COLO668 (cell line): ENCODE data around the gene AGFG1.
"Not testable (repeated sequence)": the region's sequence is repeated elsewhere in the genome, so short reads cannot be mapped to it uniquely, and the experiment has no call there.

Experiments
- DNase-seq: peaks from one replicate; lab custom pipeline; 2025; ENCODE audit not compliant: unreplicated experiment; lab: John Stamatoyannopoulos, UW

AGFG1 gene

DNA sequence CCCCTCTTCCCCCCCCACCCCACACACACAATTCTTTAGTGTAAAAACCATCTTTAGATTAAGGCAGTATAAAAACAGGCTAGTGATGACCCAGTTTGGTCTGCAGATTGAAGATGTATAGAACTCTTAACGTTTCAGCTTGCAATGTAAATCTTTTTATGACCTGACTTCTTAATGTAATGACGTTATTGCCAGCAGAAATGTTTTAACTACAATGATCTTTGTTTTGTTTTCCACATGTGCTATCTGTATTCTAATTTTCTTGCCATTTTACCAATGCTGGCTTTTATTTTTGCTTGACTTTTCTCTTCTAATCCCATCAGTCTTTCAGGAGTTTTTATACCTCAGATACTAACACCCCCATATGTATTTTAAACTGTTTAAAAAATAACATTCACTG, 25.2 kb downstream of the AGFG1 start:
- DNase-seq: no peak

DNA sequence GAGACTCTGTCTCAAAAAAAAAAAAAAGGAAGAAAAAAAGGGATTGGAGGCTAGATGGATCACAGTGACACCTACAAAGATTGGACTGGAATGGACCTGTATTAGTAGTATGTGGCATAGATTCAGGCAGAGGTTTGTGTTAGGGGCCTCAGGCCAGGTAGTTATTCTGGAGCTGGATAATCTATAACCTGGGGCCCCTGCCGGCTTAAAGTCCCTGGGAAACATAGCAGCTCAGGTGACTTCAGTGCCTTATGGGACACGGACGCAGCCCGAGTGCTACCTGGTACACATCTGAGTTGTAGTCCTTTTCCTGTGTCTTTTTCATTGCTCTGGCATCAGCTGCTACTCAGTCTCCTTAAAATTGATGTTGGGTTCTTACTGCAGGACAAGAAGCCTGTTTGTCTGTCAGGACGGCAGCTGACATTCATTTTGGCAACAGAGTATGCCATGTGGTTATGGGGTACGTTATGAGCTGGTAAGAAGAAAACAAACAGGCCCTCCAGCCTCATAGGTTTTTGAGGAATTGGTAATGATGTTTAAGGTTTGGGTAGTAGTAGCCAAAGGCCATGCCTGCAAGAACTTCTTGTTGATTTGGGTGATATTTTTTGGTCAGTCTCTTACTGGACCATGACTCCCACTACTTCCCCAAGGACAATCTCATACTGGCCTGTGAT, 27.8 kb downstream of the AGFG1 start:
- DNase-seq: no peak

DNA sequence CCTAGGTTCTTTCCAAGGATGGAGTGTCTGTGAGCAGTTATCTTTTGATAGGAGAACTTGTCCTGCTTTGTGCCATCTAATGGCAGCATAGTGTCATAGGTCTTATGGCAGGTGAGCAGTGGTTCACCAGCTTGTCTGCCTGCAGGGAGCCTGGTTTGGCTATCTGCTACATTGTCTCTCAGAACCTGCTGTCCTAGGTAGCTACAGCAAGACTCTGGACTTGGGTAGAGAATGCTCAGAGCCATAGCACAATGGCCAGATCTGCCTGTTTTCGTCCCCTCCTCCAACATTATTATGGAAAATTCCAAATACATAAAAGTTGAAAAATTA, 28.3 kb downstream of the AGFG1 start:
- no peak for DNase-seq

DNA sequence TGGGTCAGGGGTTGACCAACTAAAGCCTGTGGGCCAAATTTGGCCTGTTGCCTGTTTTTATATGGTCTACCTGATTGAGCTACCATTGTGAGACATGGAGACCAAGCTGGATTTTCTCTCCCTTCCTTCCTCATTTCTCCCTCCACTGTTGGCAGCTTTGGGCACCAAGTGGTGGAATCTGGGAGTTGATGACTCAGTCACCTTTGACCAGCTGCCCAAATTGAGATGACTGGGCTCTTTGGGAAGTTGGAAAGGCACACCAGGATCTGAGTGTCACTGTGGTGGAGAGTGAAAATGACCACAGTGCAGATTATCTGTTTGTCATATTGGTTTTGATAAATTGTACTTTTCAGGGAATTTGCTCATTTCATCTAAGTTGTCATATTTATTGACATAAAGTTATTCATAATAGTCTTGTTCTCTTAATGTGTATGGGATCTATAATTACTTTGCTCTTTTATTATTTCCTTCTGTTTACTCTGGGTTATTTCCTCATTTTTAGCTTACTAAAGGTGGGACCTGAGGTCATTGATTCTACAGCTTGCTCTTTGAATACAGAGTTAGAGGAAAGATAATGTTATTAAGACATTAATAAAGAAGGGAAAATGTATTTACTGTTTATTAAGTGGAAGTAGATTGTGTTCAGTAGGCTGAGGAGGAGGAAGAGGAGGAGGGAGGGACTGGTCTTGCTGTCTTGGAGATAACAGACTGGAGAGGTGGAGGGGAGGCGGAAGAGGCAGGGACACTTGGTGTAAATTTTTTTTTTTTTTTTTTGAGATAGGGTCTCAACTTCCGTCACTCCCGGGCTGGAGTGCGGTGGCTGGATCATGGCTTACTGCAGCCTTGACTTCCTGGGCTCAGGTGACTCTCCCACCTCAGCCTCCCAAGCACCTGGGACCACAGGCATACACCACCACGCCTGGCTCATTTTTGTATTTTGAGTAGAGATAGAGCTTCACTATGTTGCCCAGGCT, 31.8 kb downstream of the AGFG1 start:
- DNase-seq: no peak

DNA sequence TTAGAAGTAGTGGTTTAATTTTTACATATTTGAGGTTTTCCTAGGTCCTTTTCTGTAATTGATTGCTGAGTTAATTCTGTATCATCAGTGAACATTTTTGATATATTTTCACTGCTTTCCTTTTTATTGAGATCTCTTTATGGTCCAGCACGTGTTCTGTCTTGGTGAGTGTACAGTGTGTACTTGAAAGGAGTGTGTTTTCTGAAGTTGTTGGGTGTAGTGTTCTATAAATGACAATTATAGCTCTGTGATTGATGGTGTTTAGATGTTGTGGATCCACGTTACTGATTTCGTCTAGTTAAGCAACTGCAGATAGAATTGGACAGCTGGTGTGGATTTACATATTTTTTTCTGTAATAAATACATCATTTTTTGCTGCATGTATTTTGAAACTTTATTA, 32.7 kb downstream of the AGFG1 start:
- DNase-seq: no peak

DNA sequence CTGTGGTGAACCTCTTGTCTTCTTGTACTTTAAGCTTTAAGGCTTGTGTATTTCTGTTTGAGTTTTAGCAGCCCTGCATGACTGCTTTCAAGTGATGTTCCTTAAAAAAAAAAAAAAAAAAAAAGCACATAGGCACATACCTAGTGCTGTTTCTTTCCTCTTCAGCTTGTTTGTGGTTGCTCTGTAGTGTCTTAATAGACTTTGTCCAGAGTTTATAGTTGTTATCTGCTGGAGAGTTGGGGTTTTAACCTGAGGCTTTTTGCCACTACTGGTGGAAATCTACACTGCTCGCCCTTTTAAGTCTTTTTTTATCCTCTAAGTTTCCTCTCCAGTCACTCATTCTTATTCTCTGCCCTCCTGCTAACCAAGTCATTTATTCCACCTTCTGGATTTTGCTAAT, 34.5 kb downstream of the AGFG1 start:
- DNase-seq: no peak

DNA sequence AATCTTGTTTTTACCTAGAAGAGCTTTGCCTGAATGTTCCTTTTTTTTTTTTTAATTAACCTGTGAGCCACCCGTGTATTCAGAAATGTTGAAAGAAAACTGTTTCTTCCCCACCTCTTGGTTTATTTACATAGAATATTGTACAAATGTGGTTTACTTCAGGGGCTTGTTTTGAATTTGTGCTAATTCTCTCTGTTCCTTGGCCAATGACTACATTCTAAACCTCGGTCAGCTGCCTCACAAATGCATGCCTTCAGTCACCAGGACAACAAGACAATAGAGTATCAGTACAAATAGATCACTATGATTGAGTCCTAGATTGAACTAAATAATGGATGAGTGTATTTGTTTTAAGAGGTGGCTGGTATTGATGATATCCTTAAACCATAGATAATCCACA, 36.0 kb downstream of the AGFG1 start:
- DNase-seq: no peak

DNA sequence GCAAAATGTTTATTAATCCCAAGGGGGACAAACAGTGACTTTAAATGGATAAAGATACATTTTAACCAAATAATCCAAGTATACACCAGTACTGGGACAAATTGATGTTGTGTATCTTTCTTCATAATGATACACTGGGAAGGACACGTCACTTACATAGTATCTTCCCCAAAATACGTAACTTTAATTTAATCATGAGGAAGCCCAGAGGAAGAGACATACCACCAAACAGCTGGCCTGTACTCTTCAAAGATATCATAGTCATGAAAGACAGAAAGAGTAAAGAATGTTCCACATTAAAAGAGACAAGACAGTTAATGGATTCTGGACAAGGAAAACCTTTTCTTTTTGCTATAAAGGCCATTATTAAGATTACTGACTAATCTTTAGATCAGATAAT, 37.1 kb downstream of the AGFG1 start:
- DNase-seq: no peak

DNA sequence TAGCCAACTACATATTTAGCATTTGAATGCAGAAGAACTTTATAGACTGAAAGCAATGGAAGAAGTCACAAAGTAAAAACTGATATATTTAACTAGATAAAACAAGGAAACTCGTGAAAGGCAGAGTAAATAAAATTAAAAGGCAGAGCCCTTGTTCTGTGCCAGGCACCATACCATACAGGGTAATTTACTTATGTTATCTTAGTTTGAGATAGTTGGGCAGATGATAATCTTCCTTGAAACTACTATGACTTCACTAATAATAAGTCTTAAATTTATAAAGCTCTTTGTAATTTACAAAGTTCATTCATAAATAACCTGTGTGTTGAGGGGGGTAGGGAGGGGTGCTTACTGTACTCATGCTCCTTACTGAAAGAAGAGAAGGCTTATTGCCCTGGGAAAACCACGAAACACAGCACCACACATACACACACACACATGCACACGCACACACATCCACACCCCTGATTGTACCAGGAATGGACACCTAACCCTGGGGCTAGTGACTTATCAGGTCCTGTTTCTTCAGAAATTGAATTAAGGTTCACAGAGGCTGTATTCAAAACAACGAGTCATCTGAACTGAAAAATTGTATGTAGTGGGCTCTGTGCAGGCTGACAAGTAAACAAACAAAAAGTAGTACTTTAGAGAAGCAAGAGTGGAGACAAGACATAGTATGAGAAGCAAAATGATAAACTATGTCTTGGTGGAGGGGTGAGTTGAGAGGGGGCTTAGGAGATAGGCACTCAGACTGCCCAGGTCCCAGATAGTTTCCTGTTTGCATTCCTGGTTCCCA, 38.1 kb downstream of the AGFG1 start:
- peak; percentile 15 for DNase-seq

DNA sequence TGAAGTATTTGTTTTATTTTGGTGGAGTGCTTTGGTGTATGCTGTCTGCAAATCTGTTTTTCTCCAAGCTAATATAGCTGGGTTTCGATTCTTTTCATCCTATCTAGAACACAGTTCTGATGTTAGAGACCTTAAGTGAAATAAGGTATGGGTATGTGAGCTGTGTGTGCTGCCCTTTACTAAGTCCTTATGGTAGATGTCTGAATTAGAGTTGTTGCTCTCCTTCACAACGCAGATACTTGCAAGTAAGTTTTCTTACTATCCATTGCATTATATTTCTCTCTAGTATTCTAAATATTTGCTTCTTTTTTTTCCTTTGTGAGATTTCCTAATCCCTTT, 38.6 kb downstream of the AGFG1 start:
- DNase-seq: no peak

DNA sequence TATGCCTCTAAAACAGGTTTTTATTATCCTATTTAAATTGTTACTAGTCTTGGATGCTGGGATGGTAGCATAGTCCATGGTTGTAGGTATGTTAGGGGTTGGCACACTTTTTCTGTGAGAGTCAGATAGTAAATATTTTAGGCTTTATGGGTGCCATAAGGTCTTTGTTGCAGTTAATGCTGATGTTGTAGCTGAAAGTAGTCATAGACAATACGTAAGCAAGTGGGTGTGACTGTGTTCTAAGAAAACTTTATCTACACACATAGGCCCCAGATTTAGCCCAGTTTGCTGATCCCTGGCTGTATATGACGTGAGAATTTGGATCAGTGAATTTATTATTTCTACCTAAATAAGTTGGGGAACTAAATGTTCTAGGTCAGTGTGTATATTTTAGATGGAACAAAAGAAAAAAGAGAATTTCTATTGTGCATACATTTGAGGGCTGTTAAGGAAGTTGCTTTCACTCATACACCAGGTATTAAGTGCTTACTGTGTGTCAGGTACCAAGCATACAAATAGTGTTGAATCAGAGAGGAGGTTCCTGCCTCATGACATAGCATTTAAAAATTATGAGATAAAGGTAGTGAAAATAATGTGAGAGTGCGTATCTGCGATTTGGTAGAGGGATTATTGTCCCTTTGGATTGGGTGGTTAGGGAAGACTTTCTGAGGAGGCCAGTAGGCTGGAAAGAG, 39.4 kb downstream of the AGFG1 start:
- no peak for DNase-seq

DNA sequence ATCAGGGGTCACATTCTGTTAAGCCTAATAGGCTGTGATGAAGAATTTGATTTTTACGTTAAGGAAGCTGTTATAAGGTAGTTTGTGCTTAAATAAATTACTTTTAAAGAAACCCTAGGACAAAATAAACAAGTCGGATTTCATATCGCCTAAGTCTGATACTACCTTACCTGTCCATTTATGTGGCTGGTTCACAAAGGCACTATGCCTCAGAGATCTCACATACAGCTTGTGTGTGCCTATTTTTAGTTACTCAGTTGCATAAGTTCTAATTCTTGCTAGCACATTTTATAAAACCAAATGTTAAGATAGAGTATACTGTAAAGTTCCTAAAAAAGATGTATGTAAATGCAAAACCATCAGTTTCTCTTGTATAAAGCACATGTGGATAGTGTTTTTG, 40.0 kb downstream of the AGFG1 start:
- no peak for DNase-seq

DNA sequence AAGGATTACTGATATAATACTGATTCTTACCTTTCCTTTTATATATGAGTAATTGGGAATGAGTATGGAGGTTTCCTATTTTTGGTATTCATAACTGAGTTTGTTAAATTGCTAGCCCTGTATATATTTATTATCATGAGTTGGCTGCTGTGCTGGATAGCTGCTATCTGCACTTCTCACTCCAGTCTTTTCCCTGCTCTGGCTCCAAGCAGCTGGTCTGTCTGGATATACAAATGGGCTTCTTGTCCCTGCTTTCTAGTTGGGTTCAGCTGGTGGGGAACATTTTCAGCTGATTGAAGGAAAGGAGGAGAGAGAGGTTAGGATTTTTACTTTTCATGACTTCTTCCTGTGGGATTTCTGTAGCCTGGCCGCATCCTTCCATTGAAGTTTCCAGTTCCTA, 41.2 kb downstream of the AGFG1 start:
- DNase-seq: no peak

DNA sequence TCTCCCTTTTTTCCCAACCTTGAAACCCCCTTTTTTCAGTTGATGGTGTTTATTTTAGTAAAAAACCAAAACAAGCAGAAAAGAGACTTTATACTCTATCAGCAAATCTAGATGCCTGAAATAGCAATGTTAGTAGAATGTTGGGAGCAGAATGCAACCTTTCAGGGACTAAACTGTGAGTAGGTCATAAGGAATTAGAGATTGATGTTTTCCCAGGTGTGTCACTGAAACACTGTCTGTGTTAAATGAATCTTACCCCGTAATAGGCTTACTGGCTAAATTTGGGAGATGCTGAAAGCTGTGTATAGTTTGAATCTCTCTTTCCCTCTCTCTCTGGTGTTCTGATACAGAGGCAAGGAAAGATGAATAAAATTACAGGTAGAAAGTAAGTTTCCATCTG, 43.8 kb downstream of the AGFG1 start:
- no peak for DNase-seq

DNA sequence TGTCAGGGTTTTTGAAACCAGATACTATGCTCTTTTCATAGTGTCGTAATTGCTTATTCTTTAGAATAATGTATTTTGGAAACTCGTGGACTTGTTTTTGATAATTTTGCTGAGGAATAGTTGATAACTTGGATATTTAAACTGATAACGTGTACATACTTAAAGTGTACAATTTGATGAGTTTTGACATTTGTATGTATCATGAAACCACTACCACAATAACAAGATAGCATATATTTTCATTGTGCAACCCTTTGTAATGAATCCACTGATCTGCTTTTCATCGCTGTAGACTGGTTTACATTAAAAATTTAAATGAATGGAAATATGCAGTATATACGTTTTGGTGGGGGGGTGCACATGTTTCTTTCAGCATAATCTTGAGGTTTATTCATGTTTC, 45.8 kb downstream of the AGFG1 start:
- no peak for DNase-seq

DNA sequence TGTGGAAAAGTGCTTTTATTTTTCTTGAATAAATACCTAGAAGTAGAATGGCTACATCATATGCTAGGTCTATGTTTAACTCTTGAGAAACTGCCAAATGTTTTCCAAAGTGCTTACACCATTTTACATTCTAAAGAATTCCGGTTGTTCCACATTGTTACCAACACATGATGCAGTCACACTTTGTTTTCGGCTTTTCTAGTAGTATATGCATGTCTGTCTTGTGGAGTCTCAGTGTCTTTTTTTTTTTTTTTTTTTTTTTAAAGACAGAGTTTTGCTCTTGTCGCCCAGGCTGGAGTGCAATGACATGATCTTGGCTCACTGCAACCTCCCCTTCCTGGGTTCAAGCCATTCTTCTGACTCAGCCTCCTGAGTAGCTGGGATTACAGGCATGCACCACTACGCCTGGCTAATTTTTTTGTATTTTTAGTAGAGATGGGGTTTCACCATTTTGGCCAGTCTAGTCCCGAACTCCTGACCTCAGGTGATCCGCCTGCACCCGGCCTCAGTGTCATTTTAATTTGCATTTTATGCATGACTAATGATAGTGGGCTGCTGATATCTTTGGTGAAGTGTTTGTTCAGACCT, 46.4 kb downstream of the AGFG1 start:
- DNase-seq: not testable (repeated sequence)

DNA sequence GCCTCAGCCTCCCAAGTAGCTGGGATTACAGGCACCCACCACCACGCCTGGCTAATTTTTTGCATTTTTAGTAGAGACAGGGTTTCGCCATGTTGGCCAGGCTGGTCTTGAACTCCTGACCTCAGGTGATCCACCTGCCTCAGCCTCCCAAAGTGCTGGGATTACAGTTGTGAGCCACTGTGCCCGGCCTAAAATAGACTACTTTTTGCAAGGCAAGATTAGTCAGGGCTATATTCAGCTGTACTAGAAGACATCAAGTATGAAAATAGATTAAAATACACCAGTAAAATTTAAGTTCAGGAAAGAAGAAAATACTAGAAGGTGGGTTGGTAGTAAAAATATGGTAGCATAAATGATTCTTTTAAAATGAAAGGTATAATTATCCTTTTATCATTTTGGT, 49.2 kb downstream of the AGFG1 start:
- DNase-seq: not testable (repeated sequence)

DNA sequence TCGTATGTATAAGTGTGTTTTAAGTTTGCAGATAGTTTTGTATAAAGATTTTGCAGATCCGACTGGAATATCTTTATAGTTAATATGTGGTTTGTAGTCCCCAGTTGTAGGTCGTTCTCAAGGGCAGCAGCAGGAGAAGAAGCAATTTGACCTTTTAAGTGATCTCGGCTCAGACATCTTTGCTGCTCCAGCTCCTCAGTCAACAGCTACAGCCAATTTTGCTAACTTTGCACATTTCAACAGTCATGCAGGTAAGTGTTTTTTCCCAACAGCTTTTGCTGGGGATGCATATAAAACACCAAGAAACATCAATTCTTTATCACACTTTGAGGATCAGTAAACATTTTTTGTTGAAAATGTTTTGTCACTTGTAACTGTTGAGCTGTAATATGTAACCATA, 52.7 kb downstream of the AGFG1 start:
- no peak for DNase-seq

DNA sequence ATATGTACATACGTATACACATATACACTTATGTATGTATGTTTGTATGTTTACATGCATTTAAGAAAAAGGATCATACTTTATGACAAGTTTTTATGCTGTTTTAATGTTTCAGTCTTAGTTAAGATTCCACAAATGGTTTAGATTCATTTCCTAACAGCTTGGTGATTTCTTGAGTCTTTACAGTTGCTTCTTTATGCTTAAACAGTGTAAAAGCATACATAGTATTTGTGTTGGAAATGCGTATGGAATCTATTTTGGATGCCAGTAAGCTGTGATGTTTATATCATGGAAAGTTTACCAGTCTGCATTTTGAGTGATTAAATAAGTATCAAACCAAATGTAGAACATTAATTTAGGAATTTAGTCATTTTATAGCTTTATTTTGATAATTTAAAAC, 55.4 kb downstream of the AGFG1 start:
- no peak for DNase-seq

DNA sequence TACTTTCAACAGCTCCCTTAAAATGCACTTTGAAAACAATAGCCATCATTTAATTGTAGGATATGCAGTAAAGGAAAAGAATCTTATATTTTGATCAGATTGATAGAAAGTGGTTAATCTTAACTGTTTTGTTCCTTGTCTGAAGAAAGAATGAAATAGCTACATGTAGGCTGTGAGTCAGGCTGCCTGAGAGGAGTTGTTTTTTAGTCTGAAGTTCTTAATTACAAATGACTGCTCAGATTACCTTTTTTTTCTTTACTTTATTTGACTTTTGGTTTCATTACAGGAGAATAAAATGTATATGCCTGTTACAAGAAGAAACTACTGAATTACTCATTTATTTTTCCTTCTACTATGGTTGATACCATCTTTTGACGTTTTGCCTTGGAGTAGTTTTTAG, 56.8 kb downstream of the AGFG1 start:
- no peak for DNase-seq

DNA sequence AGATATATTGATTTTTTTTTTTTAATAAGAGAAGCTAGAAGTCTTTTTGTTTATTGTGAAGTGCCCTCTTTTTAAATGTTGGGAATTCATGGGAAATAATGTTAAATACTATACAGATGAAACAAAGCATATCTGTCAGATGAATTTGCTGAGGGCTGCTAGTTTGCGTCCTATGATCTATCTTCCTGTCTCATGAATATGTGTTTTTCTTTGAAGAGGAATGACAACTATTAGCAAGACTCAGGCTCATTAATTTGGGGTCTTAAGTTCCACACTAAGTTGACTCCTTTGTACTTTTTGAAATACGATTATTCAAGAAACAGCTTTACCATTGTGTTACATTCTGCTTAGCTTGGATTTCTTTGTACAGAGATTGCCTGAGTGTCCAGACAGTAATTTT, 57.9 kb downstream of the AGFG1 start:
- no peak for DNase-seq
